Measurements from ENCODE around the gene RXFP2. TPM values are rescaled to one million over a fixed set of nuclear protein-coding genes. Genes with fewer than 3 reads are reported as not detected.

RXFP2 gene
- total RNA-seq, 2 donors from 2014 or later, result not detected

GRCh38 chr13:31731921-31732320 is 7.4 kb upstream of the RXFP2 start:
- H3K4me1 ChIP-seq, result no peaks in the 10 kb centered on the region
- H3K27me3 ChIP-seq, result no peaks in the 10 kb centered on the region
- no peak overlapping the region for H3K4me3 ChIP-seq
- no peak for ATAC-seq
- no peak for TF ChIP-seq CTCF (IDR thresholded peaks at IDR 0.05)
- TF ChIP-seq POLR2A (IDR thresholded peaks at IDR 0.05), result no peak
- intact Hi-C loops (cut with DNase I), result no loop called here
- H3K36me3 ChIP-seq (replicated peaks in 1 of 2; ENCODE audit: insufficient read depth in 1 of 2, low read depth in 2 of 2), result no peaks in the 10 kb centered on the region
- no peak overlapping the region for H3K27ac ChIP-seq
- DNase-seq, result no peak
- no peaks in the 10 kb centered on the region for H3K9me3 ChIP-seq
- 56 to 68% methylated on average over 6 of the region's 6 CpGs for WGBS, 2 donors

DNA sequence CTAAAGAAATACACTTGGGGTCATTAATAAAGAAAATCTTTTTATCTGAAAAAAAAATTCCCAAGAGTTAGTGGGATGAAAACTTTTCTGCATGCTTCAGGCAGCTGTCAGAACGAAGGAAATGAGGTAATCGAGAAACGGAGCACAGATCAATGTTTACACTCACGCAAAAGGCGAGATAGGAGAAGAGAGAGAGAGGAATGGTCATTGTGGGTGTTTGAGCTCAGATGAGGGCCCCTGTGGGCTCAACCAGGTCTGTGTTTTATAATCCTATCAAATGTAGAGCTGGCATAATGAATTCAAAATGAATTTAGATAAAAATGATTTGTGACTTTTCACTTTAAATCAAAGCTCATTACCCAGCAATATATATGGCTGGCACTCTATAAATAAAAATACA is 6.3 kb upstream of the RXFP2 start:
- Histone ChIP-seq H3K9me3 (no peaks in the 10 kb centered on the region), H3K27ac (no peak overlapping the region), H3K27me3 (no peaks in the 10 kb centered on the region), H3K4me3 (no peak overlapping the region), H3K4me1 (no peaks in the 10 kb centered on the region), H3K36me3 (replicated peaks in 1 of 2; ENCODE audit: insufficient read depth in 1 of 2, low read depth in 2 of 2) (no peaks in the 10 kb centered on the region)
- TF ChIP-seq CTCF (IDR thresholded peaks at IDR 0.05), result no peak
- no peak for TF ChIP-seq POLR2A (IDR thresholded peaks at IDR 0.05)
- WGBS, 2 donors, result 4% methylated on average over 5 of the region's 5 CpGs
- intact Hi-C loops (cut with DNase I), result no loop called here
- ATAC-seq, result no peak
- no peak for DNase-seq

- WGBS, 2 donors, result 53 to 61% methylated on average over 2 of the region's 2 CpGs
- no peak for ATAC-seq
- intact Hi-C loops (cut with DNase I), result no loop called here
- Histone ChIP-seq H3K27me3 (peaks cover 0 to under 1% of the 10 kb centered on the region in 2 donors), H3K4me3 (no peak overlapping the region), H3K27ac (no peak overlapping the region), H3K4me1 (no peaks in the 10 kb centered on the region), H3K36me3 (replicated peaks in 1 of 2; ENCODE audit: insufficient read depth in 1 of 2, low read depth in 2 of 2) (no peaks in the 10 kb centered on the region), H3K9me3 (no peaks in the 10 kb centered on the region)
- TF ChIP-seq CTCF (IDR thresholded peaks at IDR 0.05) (no peak), POLR2A (IDR thresholded peaks at IDR 0.05) (no peak)
- no peak for DNase-seq
Observed at GRCh38 chr13:31733647-31734046, 5.7 kb upstream of the RXFP2 start.

DNA sequence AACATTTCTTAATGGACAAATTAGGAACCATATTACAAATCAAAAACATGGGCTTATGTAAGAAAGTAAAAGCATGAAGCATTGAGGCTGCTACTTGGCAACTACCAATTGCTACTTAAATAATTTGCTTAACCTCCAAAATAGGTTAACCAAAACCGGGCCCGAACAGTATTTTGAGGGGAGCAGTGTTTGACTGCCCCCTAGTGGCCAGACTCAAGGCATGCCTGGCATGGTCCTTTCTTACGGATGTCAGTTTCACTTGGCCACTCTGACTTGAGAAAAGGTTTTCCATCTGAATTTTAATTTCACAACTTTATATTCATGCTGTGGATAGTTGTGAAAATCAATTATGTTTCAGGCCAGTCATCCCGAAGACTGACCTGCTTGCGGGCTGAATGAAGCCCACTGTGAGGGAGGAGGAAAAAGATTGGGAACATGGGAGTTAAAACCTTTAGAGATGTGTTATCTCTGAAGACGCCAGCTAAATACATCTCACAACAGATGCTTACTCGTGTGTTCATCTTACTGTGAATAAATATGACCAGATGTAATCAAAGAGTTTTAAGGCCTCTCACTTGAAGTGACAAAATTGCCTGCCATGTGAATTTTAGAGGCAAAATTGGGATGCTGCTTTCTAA is 2.9 kb downstream of the RXFP2 start:
- no peak for TF ChIP-seq POLR2A (IDR thresholded peaks at IDR 0.05)
- TF ChIP-seq CTCF (IDR thresholded peaks at IDR 0.05), result peak; percentile 77 to 99 (median 83)
- no peaks in the 10 kb centered on the region for H3K4me1 ChIP-seq
- H3K27ac ChIP-seq, result no peak overlapping the region
- peak; percentile 60 for ATAC-seq
- H3K27me3 ChIP-seq, result peaks cover 0 to 3% of the 10 kb centered on the region in 2 donors
- H3K4me3 ChIP-seq, result no peak overlapping the region
- DNase-seq, result peak; percentile 55 to 69 (median 60)
- intact Hi-C loops (cut with DNase I), result loop anchor here (10.0 kb wide), 1 partner anchor 307 kb away; no protein-coding TSS in a partner anchor
- WGBS, 2 donors, result 4 to 7% methylated on average over 7 of the region's 7 CpGs
- no peaks in the 10 kb centered on the region for H3K36me3 ChIP-seq (replicated peaks in 1 of 2; ENCODE audit: insufficient read depth in 1 of 2, low read depth in 2 of 2)
- H3K9me3 ChIP-seq, result no peaks in the 10 kb centered on the region

DNA sequence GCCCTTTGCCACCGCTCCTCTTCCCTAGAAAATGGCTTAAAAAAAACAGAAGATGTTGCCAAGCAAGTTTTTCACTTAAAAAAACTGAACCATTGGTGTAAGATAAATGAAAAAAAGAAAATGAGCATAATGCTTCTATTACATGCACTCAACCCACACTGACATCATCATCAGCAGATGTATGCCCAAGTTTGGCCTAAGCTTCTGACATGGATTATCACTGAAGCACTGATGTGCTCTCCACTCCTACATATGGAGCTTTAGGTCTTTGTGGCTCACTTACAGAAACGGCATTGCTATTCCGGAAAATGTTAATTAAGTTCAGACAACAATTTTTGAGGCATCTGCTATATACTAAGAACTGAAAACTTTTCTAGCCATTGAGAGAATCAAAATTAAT is 8.0 kb downstream of the RXFP2 start:
- Histone ChIP-seq H3K27me3 (peaks cover 0 to 6% of the 10 kb centered on the region in 2 donors), H3K9me3 (no peaks in the 10 kb centered on the region), H3K27ac (no peak overlapping the region), H3K4me1 (no peaks in the 10 kb centered on the region), H3K36me3 (replicated peaks in 1 of 2; ENCODE audit: insufficient read depth in 1 of 2, low read depth in 2 of 2) (no peaks in the 10 kb centered on the region), H3K4me3 (no peak overlapping the region)
- intact Hi-C loops (cut with DNase I), result loop anchor here (10.0 kb wide), 1 partner anchor 312 kb away; no protein-coding TSS in a partner anchor
- WGBS, 2 donors, result 84% methylated on average over 3 of the region's 3 CpGs
- TF ChIP-seq POLR2A (IDR thresholded peaks at IDR 0.05) (no peak), CTCF (IDR thresholded peaks at IDR 0.05) (no peak)
- DNase-seq (no peak), ATAC-seq (no peak)
